CD8-positive, alpha-beta memory T cell (primary cell): ENCODE data around the gene AFAP1. TPM values are rescaled to one million over a fixed set of nuclear protein-coding genes. Genes with fewer than 3 reads are reported as not detected.
A peak's percentile ranks its signal among the peaks of the same experiment; 100 is the strongest.

Source experiments
- CTCF ChIA-PET: fragments of 350-600 bp; sonication (Branson Sonifier 250); formaldehyde crosslinking; loops from one replicate; lab custom pipeline; 2021; ENCODE audit warnings: antibody characterized with exemption; lab: Charles Lee
- POLR2A ChIA-PET: fragments of 350-600 bp; sonication (Branson Sonifier 250); formaldehyde crosslinking; loops from one replicate; lab custom pipeline; 2021; ENCODE audit warnings: antibody characterized with exemption; lab: Charles Lee
- DNase-seq, 5 donors: peaks; one replicate each; pipeline versions ENCODE4 v3.0.0 to v3.0.0-alpha.2; 2020 to 2022; ENCODE audit warnings: mixed read lengths in 1 of 5
- H3K27ac ChIP-seq: one replicate; pipeline ENCODE4 v1.7.0; 2013; ENCODE audit warnings: low read depth, mild to moderate bottlenecking, low read length, moderate library complexity
- H3K27me3 ChIP-seq: 2 replicates; pipeline ENCODE4 v1.7.0; 2013; ENCODE audit warnings: low read length, mild to moderate bottlenecking; ENCODE audit not compliant: insufficient read depth, poor library complexity, severe bottlenecking
- H3K36me3 ChIP-seq: 2 replicates; pipeline ENCODE4 v1.7.0; 2013; ENCODE audit warnings: mild to moderate bottlenecking, low read length, moderate library complexity; ENCODE audit not compliant: insufficient read depth
- H3K4me1 ChIP-seq: 2 replicates; pipeline ENCODE4 v1.7.0; 2013; ENCODE audit warnings: mild to moderate bottlenecking, low read length, moderate library complexity; ENCODE audit not compliant: insufficient read depth
- H3K4me3 ChIP-seq: 2 replicates; pipeline ENCODE4 v1.7.0; 2013; ENCODE audit warnings: mild to moderate bottlenecking, low read length
- H3K9me3 ChIP-seq: 2 replicates; pipeline ENCODE4 v1.7.0; 2013; ENCODE audit warnings: mild to moderate bottlenecking, low read length
- H3K27ac Mint-ChIP-seq, 8 donors: one replicate each; pipeline ENCODE4 v1.8.0; 2020 to 2021; ENCODE audit warnings: mixed read lengths in 8 of 8, mild to moderate bottlenecking in 6 of 8, inconsistent platforms in 3 of 8, moderate library complexity in 3 of 8
- H3K27me3 Mint-ChIP-seq, 2 donors: one replicate each; pipeline ENCODE4 v1.8.0; 2020 to 2021; ENCODE audit warnings: mixed read lengths in 2 of 2, mild to moderate bottlenecking in 1 of 2, moderate library complexity in 1 of 2
- H3K36me3 Mint-ChIP-seq, 3 donors: one replicate each; pipeline ENCODE4 v1.8.0; 2020 to 2021; ENCODE audit warnings: mixed read lengths in 3 of 3, inconsistent platforms in 1 of 3, mild to moderate bottlenecking in 1 of 3
- H3K4me1 Mint-ChIP-seq, 3 donors: one replicate each; pipeline ENCODE4 v1.8.0; 2020 to 2021; ENCODE audit warnings: mixed read lengths in 3 of 3, inconsistent platforms in 1 of 3, mild to moderate bottlenecking in 1 of 3
- H3K4me3 Mint-ChIP-seq, 7 donors: one replicate each; pipeline ENCODE4 v1.8.0; 2020 to 2021; ENCODE audit warnings: mixed read lengths in 7 of 7, mild to moderate bottlenecking in 6 of 7, moderate library complexity in 4 of 7, inconsistent platforms in 2 of 7
- H3K9me3 Mint-ChIP-seq, 5 donors: one replicate each; pipeline ENCODE4 v1.8.0; 2020 to 2022; ENCODE audit warnings: mixed read lengths in 5 of 5, mild to moderate bottlenecking in 3 of 5, moderate library complexity in 2 of 5, inconsistent platforms in 1 of 5
- polyA plus RNA-seq: library from polyadenylated mRNA; unstranded; fragments of 300-500 nt; fragmentation: Illumina TruSeq; gene quantifications from one replicate; pipeline ENCODE4 v1.2.3, GENCODE V29; 2021
- total RNA-seq, 2 experiments: library from RNA; stranded (reverse); gene quantifications; one replicate each; pipeline ENCODE4 v1.2.3, GENCODE V29; 2021

AFAP1 gene
- total RNA-seq (10 to 100 TPM; 18.4 to 19.9 TPM), polyA plus RNA-seq (2.3 TPM)

- H3K36me3 Mint-ChIP-seq = peaks cover 0 to 3% (median 0%) of the 10 kb centered on the region in 3 donors
- H3K27me3 ChIP-seq = no peaks in the 10 kb centered on the region
- peak; percentile 85 to 91 (median 86) for DNase-seq
- POLR2A ChIA-PET = interaction anchor here (0.6 to 1.4 kb wide), 6 partner anchors 26 to 872 kb away, joined by 3 to 7 read pairs (median 4); partner anchors contain the start of gene GRPEL1
- peaks cover 18 to 32% (median 24%) of the 10 kb centered on the region in 3 donors for H3K4me1 Mint-ChIP-seq
- H3K9me3 Mint-ChIP-seq = no peaks in the 10 kb centered on the region
- peaks cover 4 to 9% of the 10 kb centered on the region in 2 donors for H3K27me3 Mint-ChIP-seq
- H3K27ac ChIP-seq = peak within 1 kb of the TSS; percentile 31
- no peaks in the 10 kb centered on the region for H3K36me3 ChIP-seq
- H3K4me3 ChIP-seq = peak within 1 kb of the TSS; percentile 61
- H3K9me3 ChIP-seq = no peaks in the 10 kb centered on the region
- H3K27ac Mint-ChIP-seq = peak within 1 kb of the TSS in 3 of 8 donors; percentile 20 to 81 (median 50)
- H3K4me3 Mint-ChIP-seq = peak within 1 kb of the TSS; percentile 58 to 95 (median 75)
- H3K4me1 ChIP-seq = peaks cover 20% of the 10 kb centered on the region
- CTCF ChIA-PET = interaction anchor here (0.6 to 2.3 kb wide), 10 partner anchors 8 to 136 kb away, joined by 3 to 14 read pairs (median 4); no protein-coding TSS in a partner anchor
Observed at GRCh38 chr4:7939377-7940108, at the start of gene AFAP1. Gene AFAP1, minus strand, starts transcription at chr4:7939861. Its CDS starts 67,783 bp downstream, at chr4:7872078.

- H3K4me3 Mint-ChIP-seq = no peak overlapping the region
Observed at GRCh38 chr4:7988437-7988836, 48.8 kb upstream of the AFAP1 start.

GRCh38 chr4:7987148-7987989 lies 47.7 kb upstream of the AFAP1 start:
- peak; percentile 53 to 78 (median 62) for DNase-seq
- Mint-ChIP-seq H3K27me3 (peaks cover 5% of the 10 kb centered on the region in 2 donors), H3K4me1 (peaks cover 1 to 5% (median 4%) of the 10 kb centered on the region in 3 donors), H3K4me3 (no peak overlapping the region), H3K27ac (peak overlapping the region in 1 of 8 donors; percentile 68), H3K9me3 (no peaks in the 10 kb centered on the region), H3K36me3 (peaks cover 0 to 10% (median 1%) of the 10 kb centered on the region in 3 donors)
- POLR2A ChIA-PET = no interaction called here
- no peak overlapping the region for H3K27ac ChIP-seq
- H3K4me1 ChIP-seq = peaks cover 4% of the 10 kb centered on the region
- CTCF ChIA-PET = interaction anchor here (0.6 to 11.4 kb wide), 13 partner anchors 12 to 195 kb away, joined by 3 to 132 read pairs (median 4); partner anchors contain the start of gene AFAP1
- H3K4me3 ChIP-seq = no peak overlapping the region
- no peaks in the 10 kb centered on the region for H3K9me3 ChIP-seq
- H3K36me3 ChIP-seq = no peaks in the 10 kb centered on the region
- H3K27me3 ChIP-seq = no peaks in the 10 kb centered on the region

More at GRCh38 chr4:7988437-7988836, 48.8 kb upstream of the AFAP1 start:
- Mint-ChIP-seq H3K4me1 (peaks cover 1 to 5% (median 4%) of the 10 kb centered on the region in 3 donors), H3K27me3 (peaks cover 5% of the 10 kb centered on the region in 2 donors), H3K36me3 (peaks cover 0 to 10% (median 1%) of the 10 kb centered on the region in 3 donors), H3K9me3 (no peaks in the 10 kb centered on the region), H3K27ac (no peak overlapping the region)
- no peak overlapping the region for H3K4me3 ChIP-seq
- no peak for DNase-seq
- peaks cover 4% of the 10 kb centered on the region for H3K4me1 ChIP-seq
- no peak overlapping the region for H3K27ac ChIP-seq
- CTCF ChIA-PET = interaction anchor here (0.9 to 11.4 kb wide), 9 partner anchors 13 to 196 kb away, joined by 3 to 132 read pairs (median 5); partner anchors contain the start of gene AFAP1
- H3K27me3 ChIP-seq = no peaks in the 10 kb centered on the region
- POLR2A ChIA-PET = no interaction called here
- H3K36me3 ChIP-seq = no peaks in the 10 kb centered on the region
- no peaks in the 10 kb centered on the region for H3K9me3 ChIP-seq

GRCh38 chr4:7985891-7986441 lies 46.3 kb upstream of the AFAP1 start:
- Histone ChIP-seq H3K4me1 (peaks cover 4% of the 10 kb centered on the region), H3K9me3 (no peaks in the 10 kb centered on the region), H3K4me3 (no peak overlapping the region), H3K27ac (no peak overlapping the region), H3K27me3 (no peaks in the 10 kb centered on the region), H3K36me3 (no peaks in the 10 kb centered on the region)
- Mint-ChIP-seq H3K27ac (peak overlapping the region in 1 of 8 donors; percentile 26), H3K27me3 (peaks cover 5% of the 10 kb centered on the region in 2 donors), H3K4me3 (peak overlapping the region in 1 of 7 donors; percentile 10), H3K4me1 (peaks cover 1 to 14% (median 4%) of the 10 kb centered on the region in 3 donors), H3K36me3 (peaks cover 0 to 10% (median 1%) of the 10 kb centered on the region in 3 donors), H3K9me3 (no peaks in the 10 kb centered on the region)
- POLR2A ChIA-PET = no interaction called here
- CTCF ChIA-PET = interaction anchor here (1.0 to 11.4 kb wide), 3 partner anchors 21 to 181 kb away, joined by 3 to 132 read pairs (median 3); no protein-coding TSS in a partner anchor
- DNase-seq = no peak

- Mint-ChIP-seq H3K4me3 (no peak overlapping the region), H3K27me3 (peaks cover 5% of the 10 kb centered on the region in 2 donors), H3K4me1 (peaks cover 1 to 14% (median 4%) of the 10 kb centered on the region in 3 donors), H3K9me3 (no peaks in the 10 kb centered on the region), H3K36me3 (peaks cover 0 to 10% (median 0%) of the 10 kb centered on the region in 3 donors), H3K27ac (no peak overlapping the region)
- POLR2A ChIA-PET = no interaction called here
- H3K4me1 ChIP-seq = peaks cover 4% of the 10 kb centered on the region
- no peaks in the 10 kb centered on the region for H3K9me3 ChIP-seq
- no peaks in the 10 kb centered on the region for H3K27me3 ChIP-seq
- DNase-seq = no peak
- no peak overlapping the region for H3K27ac ChIP-seq
- CTCF ChIA-PET = interaction anchor here (1.6 to 11.4 kb wide), 2 partner anchors 47 to 180 kb away, joined by 4 to 132 read pairs; no protein-coding TSS in a partner anchor
- no peaks in the 10 kb centered on the region for H3K36me3 ChIP-seq
- no peak overlapping the region for H3K4me3 ChIP-seq
Observed at GRCh38 chr4:7985072-7985471, 45.4 kb upstream of the AFAP1 start.

- no peak overlapping the region for H3K4me3 ChIP-seq
- peaks cover 4% of the 10 kb centered on the region for H3K4me1 ChIP-seq
- Mint-ChIP-seq H3K4me1 (peaks cover 1 to 14% (median 4%) of the 10 kb centered on the region in 3 donors), H3K9me3 (no peaks in the 10 kb centered on the region), H3K27ac (peak overlapping the region in 1 of 8 donors; percentile 73), H3K27me3 (peaks cover 5% of the 10 kb centered on the region in 2 donors), H3K36me3 (peaks cover 0 to 5% (median 0%) of the 10 kb centered on the region in 3 donors), H3K4me3 (no peak overlapping the region)
- H3K27me3 ChIP-seq = no peaks in the 10 kb centered on the region
- no peaks in the 10 kb centered on the region for H3K36me3 ChIP-seq
- H3K27ac ChIP-seq = no peak overlapping the region
- no peaks in the 10 kb centered on the region for H3K9me3 ChIP-seq
- ChIA-PET POLR2A (no interaction called here), CTCF (interaction anchor here (1.6 to 11.4 kb wide), 2 partner anchors 46 to 179 kb away, joined by 4 to 132 read pairs; no protein-coding TSS in a partner anchor)
- no peak for DNase-seq
Observed at GRCh38 chr4:7984286-7984925, 44.7 kb upstream of the AFAP1 start.

GRCh38 chr4:7983296-7983695 lies 43.6 kb upstream of the AFAP1 start:
- Mint-ChIP-seq H3K4me1 (peaks cover 1 to 14% (median 4%) of the 10 kb centered on the region in 3 donors), H3K9me3 (no peaks in the 10 kb centered on the region), H3K27ac (peak overlapping the region in 1 of 8 donors; percentile 61), H3K27me3 (peaks cover 5% of the 10 kb centered on the region in 2 donors), H3K36me3 (peaks cover 0 to 5% (median 0%) of the 10 kb centered on the region in 3 donors), H3K4me3 (no peak overlapping the region)
- ChIA-PET CTCF (interaction anchor here (11.4 kb wide), 1 partner anchor 178 kb away, joined by 132 read pairs; no protein-coding TSS in a partner anchor), POLR2A (no interaction called here)
- peaks cover 4% of the 10 kb centered on the region for H3K4me1 ChIP-seq
- H3K27me3 ChIP-seq = no peaks in the 10 kb centered on the region
- no peak for DNase-seq
- H3K9me3 ChIP-seq = no peaks in the 10 kb centered on the region
- H3K4me3 ChIP-seq = no peak overlapping the region
- no peaks in the 10 kb centered on the region for H3K36me3 ChIP-seq
- H3K27ac ChIP-seq = no peak overlapping the region
